HT1080 (cell line): ENCODE results near the gene CHAC1. TPM values are rescaled to one million over a fixed set of nuclear protein-coding genes. Genes with fewer than 3 reads are reported as not detected.
"Not testable (repeated sequence)": the region's sequence is repeated elsewhere in the genome, so short reads cannot be mapped to it uniquely, and the experiment has no call there.

Experiments used
- DNase-seq: peaks from one replicate; pipeline ENCODE4 v3.0.0-alpha.2; 2015; ENCODE audit warnings: low read depth
- total RNA-seq: library from RNA; depleted of rRNA; stranded (reverse); fragments of >200 nt; shearing (Covaris generic); gene quantifications from 2 replicates; pipeline ENCODE4 v1.2.3, GENCODE V29; 2014

The CHAC1 gene
- total RNA-seq, 1 experiment from 2014 or later = 11.8 TPM

DNA sequence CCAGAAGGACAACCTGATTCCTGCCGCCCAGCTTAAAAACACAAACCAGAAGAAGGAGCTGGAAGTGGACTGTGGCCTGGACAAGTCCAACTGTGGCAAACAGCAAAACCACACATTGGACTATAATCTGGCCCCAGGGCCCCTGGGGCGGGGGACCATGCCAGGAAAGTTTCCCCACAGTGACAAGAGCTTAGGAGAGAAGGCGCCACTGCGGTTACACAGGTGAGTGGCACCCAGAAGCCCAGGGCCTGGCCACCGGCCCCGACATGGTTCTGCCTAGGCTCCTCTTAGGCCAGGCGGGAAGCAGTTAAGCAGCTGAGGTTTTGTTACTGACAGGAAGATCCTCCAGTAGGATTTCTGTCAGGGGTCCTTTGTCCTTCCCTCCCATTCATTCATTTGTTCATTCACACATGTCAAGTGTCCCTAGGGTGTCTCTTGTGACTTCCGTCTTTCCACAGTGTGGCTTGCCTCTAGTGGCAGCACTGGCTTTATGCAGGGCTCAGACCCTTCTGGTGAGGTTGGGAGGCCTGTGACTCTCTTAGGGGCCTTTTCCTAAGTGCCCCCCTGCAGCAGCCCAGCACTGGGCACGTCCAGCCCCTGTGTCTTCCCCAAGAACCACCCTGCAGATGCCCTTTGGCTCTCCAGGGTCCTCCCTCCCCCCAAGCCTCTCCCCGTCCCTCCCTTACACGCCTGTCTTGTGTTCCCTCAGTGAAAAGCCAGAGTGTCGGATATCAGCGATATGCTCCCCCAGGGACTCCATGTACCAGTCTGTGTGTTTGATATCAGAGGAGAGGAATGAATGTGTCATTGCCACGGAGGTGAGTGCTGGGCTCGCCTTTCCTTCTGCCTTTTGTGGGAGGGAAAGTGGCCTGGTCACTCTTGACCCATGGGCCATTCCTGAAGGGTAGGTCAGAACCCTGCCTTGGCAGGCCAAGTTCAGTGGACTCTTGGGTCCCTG lies 16.3 kb upstream of the CHAC1 start:
- no peak for DNase-seq

DNA sequence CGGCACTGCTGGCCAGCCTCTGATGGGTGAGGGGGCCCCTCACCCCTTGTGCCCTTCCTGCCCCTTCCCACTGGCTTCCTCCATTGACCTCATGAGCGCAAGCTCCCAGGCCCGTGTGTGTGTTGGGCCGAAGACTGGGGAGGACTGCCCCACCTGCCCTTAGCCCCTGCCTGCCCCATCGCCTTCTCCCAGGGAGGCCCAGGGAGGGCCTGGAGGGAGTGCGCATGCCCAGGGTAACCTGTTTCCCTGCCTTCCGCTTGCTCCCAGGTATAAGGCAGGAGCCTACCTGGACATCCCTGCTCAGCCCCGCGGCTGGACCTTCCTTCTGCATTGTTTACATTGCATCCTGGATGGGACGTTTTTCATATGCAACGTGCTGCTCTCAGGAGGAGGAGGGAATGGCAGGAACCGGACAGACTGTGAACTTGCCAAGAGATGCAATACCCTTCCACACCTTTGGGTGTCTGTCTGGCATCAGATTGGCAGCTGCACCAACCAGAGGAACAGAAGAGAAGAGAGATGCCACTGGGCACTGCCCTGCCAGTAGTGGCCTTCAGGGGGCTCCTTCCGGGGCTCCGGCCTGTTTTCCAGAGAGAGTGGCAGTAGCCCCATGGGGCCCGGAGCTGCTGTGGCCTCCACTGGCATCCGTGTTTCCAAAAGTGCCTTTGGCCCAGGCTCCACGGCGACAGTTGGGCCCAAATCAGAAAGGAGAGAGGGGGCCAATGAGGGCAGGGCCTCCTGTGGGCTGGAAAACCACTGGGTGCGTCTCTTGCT lies 15.3 kb upstream of the CHAC1 start:
- peak; percentile 67 for DNase-seq

DNA sequence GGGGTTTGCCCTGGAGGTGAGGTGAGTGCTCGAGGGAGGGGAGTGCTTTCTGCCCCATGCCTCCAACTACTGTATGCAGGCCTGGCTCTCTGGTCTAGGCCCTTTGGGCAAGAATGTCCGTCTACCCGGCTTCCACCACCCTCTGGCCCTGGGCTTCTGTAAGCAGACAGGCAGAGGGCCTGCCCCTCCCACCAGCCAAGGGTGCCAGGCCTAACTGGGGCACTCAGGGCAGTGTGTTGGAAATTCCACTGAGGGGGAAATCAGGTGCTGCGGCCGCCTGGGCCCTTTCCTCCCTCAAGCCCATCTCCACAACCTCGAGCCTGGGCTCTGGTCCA lies 14.8 kb upstream of the CHAC1 start:
- DNase-seq = no peak

DNA sequence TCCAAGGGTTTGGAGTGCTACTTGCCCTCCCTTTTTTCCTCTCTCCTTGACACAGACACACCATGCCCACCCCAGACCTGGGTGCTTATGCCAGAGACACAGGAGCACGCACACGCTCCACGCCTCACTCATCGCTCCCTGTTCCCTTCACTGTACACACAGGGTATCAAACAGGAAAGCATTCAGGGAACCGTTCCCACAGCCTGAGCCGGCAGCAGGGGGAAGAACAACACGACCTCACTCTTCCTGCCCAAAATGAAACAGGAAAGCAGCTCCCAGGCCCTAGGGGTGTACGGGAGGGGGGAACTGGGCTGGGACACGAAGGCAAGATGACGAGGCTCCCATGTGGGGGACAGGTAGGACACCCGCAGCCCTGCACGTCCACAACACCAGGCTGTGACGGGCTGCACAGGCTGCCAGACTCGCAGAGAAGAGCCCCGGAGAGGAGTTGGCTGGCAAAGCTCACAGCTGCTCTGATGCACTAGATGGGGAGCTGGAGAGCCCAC lies 12.9 kb upstream of the CHAC1 start:
- no peak for DNase-seq

DNA sequence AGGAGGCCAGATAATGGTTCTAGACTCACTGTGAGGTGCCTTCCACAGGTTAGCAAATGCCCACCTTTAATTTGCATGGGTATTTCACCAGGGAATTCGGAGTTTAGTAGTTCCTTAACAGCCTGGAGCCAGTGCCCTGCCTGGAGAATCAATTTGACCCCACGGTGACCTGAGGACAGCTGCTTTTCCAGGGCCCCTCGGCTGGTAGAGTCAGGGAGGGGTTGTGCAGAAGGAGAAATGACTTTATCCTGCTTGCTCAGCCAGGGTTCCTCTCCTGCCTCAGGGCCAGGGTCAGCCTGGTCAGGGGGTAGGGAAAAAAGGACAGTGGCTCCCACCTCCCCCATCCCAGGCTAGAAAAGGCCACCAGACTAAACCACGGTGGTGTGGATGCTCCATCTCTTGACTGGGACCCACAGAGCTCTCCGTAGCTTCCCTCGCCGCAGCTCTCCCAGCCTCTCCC lies 12.2 kb upstream of the CHAC1 start:
- no peak for DNase-seq

DNA sequence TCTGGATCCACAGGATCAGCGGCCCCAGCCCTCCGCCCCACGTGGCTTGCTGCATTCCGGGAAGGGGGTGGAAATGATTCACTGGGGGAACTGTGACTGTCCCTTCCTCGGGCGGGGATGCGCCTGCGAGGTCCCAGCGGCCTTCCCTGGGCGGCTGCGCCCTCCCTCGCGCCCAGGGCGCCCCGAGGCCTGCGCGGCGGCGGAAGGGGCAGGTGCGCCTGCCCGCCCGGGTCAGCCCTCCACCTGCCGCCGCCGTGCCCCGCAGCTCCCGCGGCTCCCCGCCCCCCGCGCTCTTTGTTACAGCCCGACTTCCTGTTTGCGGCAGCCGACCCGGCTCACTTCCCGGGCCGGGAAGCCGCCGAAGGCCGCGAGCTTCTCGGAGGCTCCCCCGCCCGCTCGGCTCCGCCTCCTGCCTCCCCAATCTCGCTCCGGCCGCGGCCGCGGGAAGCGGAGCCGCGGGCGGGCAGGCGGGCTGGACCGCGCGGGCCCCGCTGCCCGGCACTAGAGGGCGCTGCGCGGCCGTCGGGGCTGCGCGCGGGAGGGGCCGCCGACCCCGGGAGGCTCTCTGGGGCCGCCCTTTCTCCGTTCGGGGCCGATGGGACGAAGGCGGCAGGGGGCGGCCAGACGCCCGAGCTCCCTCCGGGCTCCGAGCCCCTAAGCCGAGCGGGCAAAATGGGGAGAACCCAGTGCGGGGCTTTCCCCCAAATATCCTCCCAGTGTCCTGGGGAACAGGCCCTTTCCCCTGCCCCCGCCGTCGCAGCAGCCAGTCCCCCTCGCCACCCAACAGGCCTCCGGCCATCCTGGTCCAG lies 11.5 kb upstream of the CHAC1 start:
- DNase-seq = peak; percentile 69

DNA sequence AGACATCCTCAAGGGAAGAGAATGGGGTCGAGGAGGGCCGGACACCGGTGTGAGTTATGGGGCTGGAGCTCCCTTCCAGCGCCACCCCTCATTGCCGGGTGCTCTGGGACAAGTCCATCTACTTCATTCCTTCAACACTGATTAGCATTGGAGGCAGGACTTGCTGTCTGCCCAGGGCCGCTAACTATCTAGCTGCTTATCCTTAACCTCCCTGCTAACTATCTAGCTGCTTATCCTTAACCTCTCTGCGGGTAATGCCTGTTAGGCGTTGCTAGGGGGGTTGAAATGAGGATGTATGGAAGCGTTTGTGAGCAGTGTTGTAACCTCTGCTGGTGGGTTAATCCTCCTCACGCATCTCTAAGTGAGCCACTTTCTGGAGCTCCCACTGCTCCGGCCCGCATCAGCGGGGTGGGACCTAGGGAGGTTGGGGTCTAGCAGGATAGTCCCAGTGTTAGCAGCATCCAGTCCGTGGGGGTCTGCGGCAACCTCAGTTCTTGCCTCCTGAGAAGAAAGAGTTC lies 10.9 kb upstream of the CHAC1 start:
- DNase-seq = no peak

DNA sequence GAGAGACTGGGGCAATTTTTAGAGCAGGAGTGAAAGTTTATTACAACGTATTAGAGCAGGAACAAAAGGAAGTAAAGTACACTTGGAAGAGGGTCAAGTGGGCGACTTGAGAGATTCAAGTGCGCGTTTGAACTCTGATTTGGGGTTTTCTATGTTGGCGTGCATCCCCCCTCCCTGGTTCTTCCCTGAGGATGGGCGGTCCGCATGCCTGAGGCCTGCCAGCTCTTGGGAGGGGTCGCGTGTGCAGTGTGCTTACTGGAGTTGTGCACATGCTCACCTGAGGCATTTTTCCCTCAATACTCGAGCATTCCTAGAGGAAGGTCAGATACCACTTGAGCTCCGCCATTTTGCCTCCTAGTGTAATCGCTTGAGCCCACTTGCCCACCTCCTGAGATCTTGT lies 10.4 kb upstream of the CHAC1 start:
- DNase-seq = no peak

DNA sequence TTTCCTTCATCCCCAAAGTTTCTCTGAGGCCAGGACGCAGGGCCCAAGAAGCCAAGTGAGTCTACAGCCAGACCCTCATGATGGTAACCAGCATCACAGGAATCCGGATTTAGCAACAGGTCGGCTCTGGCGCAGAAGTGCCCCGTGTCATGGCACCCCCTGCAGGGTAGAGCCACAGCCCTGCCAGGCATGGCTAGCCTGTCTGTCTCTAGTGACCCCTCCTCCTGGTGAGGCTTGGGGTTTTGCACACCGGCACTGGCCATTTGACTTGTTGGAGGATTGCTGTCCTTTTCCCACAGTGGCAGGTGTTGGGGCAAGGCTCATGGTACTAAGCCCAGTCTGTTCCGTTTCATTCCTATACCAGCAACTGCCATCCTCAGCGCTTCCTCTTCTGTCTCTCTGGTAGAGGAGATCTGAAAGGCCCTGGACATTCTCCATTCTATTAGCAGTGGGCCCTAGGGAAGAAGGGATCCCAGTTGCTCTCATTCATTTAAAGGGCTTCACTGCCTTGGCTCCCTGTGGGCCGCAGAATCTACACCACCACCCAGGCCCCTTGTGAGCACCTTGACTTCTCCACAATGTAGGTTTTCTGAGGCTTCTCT lies 9.4 kb upstream of the CHAC1 start:
- no peak for DNase-seq

DNA sequence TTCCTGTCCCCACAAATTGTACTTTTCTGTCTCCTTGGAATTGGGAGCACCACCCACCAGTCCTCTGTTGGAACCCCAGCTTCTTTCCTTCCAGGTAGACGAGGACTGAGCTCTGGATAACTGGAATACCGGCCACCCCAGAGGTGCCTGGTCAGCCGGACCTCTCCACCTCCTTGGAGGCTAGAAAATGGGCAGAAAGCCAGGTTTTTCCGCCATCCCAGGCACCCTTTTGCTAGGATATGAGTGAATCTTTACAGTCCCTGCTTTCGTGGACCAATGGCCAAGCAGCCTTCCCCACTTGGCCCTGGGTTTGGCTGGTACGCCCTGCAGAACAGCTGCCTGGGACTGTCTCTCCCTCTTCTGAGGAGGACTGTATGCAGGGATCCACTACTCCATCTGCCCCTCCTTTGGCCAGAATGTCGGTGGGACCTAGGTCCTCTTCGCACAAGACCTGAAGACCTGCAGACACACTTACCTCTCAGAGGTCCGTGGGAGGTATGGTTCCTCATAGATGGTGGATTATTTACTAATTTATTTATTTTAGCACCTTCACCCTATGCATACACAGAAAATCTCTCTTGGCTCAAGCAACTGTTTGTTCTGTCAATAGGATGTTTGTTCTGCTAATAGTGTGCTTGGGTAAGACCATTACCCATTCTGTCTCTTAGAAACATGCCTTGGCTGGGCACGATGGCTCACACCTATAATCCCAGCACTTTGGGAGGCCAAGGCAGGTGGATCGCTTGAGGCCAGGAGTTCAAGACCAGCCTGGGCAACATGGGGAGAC lies 8.6 kb upstream of the CHAC1 start:
- DNase-seq = no peak

DNA sequence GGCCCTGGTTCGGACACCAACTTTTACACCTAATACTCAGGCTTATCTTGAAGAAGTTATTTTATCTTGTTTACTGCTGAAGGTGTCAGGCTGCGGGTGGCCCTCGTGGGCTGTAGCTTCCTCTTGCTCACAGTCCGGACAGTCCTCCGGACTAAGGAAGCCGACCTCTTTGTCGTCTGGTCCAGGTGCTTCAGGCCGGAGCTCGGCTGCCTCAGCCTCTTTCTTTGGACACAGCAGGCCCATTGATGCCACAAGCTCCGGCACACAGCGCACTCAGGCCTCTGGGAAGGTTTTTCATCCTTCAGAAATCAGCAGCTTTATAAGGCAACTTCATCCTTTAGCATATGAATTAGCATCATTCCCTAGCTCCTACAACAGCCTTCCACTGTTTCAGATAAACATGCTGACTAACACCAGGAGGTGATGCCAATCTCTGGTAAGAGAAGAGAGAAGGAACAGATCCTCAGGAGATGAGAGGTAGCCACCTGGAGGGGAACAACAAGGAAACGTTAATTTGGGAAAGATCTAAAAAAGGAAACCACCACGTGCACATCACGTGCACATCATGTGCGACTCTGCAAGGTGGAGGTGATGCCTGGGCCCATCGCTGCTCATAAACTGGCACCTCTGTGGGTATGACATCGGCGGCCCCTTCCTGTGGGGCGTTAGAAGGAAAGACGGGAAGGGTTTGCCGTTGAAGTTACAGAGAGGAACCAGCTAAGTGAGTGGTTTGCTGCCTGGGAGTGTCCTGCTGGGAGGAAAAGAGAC lies 4.4 kb upstream of the CHAC1 start:
- DNase-seq = no peak

DNA sequence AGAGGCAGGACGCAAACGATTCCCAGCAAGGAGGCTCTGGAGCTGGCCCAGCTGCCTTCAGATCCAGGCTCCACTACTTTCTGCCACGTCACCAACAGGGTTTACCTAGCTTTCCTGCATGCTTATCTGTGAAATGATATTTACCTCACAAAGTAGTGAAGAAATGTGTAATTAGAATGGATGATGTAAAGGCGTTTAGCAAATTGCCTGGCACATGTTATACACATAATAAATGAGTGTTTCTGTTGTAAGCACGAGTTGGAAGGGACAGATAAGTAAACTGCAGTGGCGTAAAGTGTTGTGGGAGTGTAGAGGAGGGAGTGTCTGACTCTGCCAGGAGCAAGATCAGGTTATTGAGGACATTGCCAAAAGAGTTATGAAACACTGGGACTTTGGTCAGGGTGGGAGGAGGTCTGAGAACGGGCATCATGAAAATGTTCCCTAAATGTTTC lies 3.5 kb upstream of the CHAC1 start:
- DNase-seq = no peak

DNA sequence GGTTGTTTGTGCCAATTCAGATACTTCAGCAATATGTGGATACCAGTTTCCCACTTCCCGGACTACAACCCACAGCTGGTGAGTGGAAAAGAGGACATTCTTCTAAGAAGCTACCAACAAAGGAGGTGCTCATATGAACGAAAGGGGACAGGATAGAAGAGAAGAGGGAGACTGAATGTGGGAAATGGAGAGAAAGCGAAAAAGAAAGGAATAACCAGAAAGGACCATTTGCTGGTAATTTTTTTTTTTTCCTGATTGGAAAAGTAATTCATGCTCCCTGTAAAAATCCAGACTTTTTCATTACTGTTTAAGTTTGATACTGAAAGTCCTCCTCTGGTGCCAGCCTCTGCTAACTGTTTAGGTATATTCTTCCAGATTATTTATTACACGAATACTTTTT lies 1.5 kb upstream of the CHAC1 start:
- DNase-seq = no peak

DNA sequence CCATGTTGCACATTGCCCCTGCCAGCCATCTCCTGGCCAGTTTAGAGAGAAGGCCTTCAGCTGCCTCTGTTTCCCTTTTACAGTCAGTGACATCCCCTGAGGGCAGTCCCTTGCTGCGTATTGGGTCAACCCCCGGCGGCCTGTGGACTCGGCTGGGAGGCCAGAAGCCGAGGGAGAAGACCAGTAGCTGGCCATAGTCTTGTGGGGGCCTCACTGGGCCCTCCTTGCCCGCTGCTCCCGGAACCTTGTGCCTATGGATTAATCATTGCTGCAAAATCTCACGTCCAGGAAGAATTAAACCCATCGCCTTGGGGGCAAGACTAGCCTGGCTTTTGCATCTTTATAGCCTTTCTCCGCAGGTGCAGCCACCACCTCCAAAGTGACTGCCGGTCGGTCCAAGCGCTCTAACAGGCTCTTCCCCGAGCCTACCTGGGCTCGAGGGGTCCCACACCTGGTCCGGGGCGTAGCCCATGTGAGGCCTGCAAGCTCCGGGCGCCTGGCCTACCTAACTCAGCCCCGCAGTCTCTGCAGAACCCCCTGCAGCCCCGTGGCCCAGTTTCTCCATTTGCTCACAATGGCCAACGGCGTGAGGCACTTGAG lies 870 bp upstream of the CHAC1 start:
- no peak for DNase-seq

DNA sequence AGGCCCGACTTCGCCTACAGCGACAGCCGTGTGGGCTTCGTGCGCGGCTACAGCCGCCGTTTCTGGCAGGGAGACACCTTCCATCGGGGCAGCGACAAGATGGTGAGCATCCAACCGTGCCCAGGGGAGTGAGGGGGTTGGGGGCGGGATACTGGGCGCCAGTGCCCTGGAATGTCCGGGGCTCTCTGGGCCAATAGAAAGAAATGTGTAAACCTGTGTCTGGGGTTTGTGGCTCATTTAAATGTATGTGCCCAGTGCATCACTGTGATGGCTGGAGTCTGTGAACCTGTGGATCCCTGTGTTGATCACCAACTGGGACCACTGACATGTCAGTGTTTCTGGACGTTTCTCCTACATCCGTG lies 423 bp downstream of the CHAC1 start:
- DNase-seq = no peak

DNA sequence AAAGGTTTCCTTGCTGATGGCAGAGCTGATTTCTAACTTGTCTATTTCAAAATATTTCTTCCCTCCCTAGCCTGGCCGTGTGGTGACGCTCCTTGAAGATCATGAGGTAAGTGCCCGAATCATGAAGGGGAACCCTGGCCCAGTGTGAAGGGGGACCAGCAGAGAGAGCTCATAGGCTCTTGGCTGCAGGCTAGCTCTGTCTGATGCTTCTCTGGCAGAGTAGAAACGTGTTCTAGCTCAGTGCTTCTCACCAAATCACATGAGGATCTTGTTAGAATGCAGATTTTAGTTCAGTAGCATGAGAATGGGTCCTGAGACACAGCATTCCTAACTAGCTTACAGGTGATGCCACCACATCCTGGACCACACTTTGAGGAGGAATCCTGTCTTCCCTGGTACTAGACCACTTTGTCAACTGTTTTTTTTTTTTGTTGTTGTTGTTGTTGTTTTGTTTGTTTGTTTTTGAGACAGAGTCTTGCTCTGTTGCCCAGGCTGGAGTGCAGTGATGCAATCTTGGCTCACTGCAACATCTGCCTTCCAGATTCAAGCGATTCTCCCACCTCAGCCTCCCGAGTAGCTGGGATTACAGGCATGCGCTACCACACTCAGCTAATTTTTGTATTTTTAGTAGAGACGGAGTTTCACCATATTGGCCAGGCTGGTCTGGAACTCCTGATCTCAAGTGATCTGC lies 1.0 kb downstream of the CHAC1 start:
- DNase-seq = not testable (repeated sequence)

DNA sequence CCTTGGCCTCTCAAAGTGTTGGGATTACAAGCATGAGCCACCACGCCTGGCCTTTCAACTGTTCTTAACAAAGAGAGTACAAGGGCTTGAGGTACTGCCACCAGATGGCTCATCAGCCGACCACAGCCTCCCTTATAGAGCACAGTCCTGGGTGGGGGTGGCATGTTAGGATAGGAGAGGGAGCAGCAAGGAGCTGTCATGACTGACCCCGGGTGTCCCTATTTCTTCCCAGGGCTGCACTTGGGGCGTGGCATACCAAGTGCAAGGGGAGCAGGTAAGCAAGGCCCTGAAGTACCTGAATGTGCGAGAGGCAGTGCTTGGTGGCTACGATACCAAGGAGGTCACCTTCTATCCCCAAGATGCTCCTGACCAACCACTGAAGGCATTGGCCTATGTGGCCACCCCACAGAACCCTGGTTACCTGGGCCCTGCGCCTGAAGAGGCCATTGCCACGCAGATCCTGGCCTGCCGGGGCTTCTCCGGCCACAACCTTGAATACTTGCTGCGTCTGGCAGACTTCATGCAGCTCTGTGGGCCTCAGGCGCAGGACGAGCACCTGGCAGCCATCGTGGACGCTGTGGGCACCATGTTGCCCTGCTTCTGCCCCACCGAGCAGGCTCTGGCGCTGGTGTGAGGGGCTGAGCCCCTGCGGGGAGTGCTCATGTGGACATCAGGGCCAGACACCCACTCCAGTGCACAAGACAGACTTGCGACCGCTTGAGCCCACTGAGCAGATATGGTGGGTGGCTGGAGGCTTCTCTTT lies 2.1 kb downstream of the CHAC1 start:
- no peak for DNase-seq
